Measurements from ENCODE around the gene RCCD1. TPM values are rescaled to one million over a fixed set of nuclear protein-coding genes. Genes with fewer than 3 reads are reported as not detected.

The RCCD1 gene
- total RNA-seq, 1 donor from 2014 or later: 17.9 TPM

Small RNAs within 50 kb of the gene (small RNA-seq; reads per million reads assigned to genes)
- not detected for gene RF00019

Other genes with a start within 250 kb of the RCCD1 start
- gene BLM, start 237.5 kb upstream of the RCCD1 start, total RNA-seq: 3.6 TPM
- gene FURIN, start 86.3 kb upstream of the RCCD1 start, total RNA-seq: 8.7 TPM
- gene FES, start 70.4 kb upstream of the RCCD1 start, total RNA-seq: 4.8 TPM
- gene MAN2A2, start 51.6 kb upstream of the RCCD1 start, total RNA-seq: 32.4 TPM
- gene HDDC3, start 22.3 kb upstream of the RCCD1 start, total RNA-seq: 11.7 TPM
- gene UNC45A, start 19.6 kb upstream of the RCCD1 start, total RNA-seq: 35.7 TPM
- gene PRC1, start 39.7 kb downstream of the RCCD1 start, total RNA-seq: 15.8 TPM
- gene VPS33B, start 67.7 kb downstream of the RCCD1 start, total RNA-seq: 12.5 TPM
- 33.5 TPM for gene SV2B, start 145.4 kb downstream of the RCCD1 start, total RNA-seq